GM10248 (cell line): ENCODE measurements around the gene TIMM17B.

Source experiments
- CTCF ChIA-PET: fragments of 300-600 bp; sonication (Branson Sonifier 250); formaldehyde crosslinking; extraction: SDS; loops from one replicate; lab custom pipeline; 2021; ENCODE audit warnings: antibody characterized with exemption; lab: Yijun Ruan, JAX
- POLR2A ChIA-PET: fragments of 350-650 bp; sonication (Branson Sonifier 250); formaldehyde crosslinking; extraction: SDS; loops from one replicate; lab custom pipeline; 2020; ENCODE audit warnings: antibody characterized with exemption; lab: Yijun Ruan, JAX
- DNase-seq: peaks from one replicate; pipeline ENCODE4 v3.0.0; 2012; ENCODE audit errors: extremely low spot score
- TF ChIP-seq, protein P1 (sequence below): IDR thresholded peaks from 2 replicates; pipeline ENCODE4 v1.5.1; 2012; ENCODE audit warnings: mild to moderate bottlenecking, low read depth; ENCODE audit errors: extremely low read depth, missing control alignments, control extremely low read depth

The TIMM17B gene

DNA sequence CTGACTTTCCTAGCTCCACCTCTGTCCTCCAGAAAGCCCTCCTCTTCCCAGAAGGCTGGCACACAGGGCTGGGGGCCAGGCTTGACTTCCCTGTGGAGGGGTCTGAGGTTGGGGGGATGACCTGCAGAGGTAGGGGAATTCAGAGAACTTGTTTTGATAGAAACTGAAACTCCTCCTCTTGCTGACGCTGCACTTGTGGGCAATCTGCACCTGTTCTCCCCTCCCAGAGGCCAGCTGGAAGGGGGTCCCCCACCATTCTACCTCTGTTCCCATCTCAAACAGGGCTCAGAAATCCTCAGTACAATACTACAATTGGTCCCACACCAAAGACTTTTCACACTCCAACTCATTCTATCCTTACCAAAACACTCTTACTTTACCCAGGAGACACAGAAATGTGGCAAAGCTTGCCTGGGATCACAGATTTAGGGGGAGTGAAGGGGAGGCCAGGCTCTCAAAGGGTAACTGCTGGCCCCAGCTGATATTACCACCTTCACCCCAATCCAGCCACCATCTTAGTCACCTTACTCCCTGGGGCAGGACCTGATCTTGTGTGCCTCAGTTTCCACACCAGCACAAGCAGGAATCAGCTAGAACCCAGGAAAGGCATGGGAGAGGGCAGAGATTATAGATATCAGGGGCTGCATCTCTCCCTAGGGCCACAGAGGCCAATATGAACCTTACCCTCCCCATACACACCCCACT is 41.3 kb upstream of the TIMM17B start:
- ChIA-PET CTCF (interaction anchor here (0.9 to 3.4 kb wide), 6 partner anchors 8 to 47 kb away, joined by 3 to 15 read pairs (median 4); partner anchors contain the start of gene OTUD5), POLR2A (interaction anchor here (0.6 to 4.0 kb wide), 9 partner anchors 8 to 64 kb away, joined by 3 to 33 read pairs (median 5); partner anchors contain the start of genes PIM2 and SLC35A2)
- TF ChIP-seq, protein P1, sequence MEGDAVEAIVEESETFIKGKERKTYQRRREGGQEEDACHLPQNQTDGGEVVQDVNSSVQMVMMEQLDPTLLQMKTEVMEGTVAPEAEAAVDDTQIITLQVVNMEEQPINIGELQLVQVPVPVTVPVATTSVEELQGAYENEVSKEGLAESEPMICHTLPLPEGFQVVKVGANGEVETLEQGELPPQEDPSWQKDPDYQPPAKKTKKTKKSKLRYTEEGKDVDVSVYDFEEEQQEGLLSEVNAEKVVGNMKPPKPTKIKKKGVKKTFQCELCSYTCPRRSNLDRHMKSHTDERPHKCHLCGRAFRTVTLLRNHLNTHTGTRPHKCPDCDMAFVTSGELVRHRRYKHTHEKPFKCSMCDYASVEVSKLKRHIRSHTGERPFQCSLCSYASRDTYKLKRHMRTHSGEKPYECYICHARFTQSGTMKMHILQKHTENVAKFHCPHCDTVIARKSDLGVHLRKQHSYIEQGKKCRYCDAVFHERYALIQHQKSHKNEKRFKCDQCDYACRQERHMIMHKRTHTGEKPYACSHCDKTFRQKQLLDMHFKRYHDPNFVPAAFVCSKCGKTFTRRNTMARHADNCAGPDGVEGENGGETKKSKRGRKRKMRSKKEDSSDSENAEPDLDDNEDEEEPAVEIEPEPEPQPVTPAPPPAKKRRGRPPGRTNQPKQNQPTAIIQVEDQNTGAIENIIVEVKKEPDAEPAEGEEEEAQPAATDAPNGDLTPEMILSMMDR = no peak

DNA sequence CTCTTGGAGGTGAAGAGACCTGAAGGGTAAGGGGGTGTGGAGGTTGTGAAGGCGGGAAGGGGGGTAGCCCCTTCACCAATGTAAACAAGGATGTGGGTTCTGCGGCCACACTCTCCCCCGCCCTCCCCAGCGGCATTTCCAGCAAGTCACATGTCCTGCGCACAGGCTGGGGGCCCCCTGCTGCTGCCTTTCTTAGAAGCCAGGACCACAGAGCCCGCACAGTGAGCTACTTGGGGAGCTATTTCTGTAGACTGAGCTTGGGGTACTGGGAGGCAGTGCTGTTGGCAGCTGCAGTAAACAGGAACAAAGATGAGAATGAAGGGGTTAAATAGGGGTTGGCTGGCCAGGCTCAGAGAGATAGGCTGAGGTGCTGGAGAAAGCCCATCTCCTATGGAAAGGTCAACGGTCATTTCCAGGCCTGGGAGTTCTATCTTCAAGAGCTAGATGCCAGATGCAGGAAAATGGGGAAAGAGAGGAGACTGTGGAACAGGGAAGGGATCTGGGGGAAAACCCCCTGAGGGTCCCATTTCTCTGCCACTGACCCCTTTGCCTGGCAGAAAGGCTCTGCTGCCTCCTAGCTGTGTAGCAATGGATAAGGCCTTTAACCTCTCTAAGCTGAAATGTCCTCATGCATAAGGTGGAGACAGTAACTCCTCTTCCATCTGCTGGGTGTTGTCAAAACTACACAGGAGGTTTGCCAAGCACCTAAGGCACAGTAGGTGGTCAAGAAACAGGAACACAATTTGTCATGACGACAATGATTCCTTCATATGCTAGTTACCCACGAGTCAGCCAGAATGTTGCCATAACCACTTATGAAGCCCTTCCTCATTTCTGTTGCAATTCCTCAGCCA is 39.7 kb upstream of the TIMM17B start:
- peak; percentile 70 for DNase-seq
- POLR2A ChIA-PET = interaction anchor here (0.6 to 4.0 kb wide), 5 partner anchors 10 to 25 kb away, joined by 3 to 33 read pairs (median 3); partner anchors contain the start of genes PIM2 and SLC35A2

More for the DNA sequence above, 41.3 kb upstream of the TIMM17B start:
- DNase-seq = peak; percentile 54

DNA sequence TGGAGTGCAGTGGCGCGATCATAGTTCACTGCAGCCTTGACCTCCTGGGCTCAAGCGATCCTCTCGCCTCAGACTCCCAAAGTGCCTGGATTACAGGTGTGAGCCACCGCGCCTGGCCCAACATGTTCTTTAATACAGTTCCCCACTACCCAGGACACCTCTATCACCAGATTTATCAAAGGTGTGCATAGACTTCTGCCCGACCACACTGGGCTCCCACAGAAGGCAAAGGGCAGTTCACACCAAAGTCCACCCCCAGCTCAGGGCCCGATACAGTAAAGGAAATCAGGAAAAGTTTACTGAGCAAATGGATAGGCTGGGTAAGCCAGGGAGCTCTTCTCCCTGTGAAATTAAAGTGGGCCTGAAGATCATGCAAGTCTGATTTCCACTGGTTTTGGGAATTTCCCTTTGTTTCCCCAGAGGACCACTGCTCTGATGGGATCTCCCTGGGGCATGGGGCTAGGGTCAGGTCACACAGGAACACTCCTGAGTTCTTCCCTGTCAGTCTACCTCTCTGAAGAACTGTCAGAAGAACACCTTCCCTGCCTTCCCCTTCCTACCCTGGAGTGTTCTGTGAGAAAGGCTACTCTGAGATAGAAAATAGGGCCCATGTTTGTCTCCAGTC is 39.0 kb upstream of the TIMM17B start:
- ChIA-PET POLR2A (interaction anchor here (1.0 to 4.0 kb wide), 3 partner anchors 13 to 24 kb away, joined by 3 to 33 read pairs (median 3); partner anchors contain the start of genes PIM2 and SLC35A2), CTCF (interaction anchor here (1.1 to 3.4 kb wide), 8 partner anchors 9 to 305 kb away, joined by 3 to 18 read pairs (median 4); no protein-coding TSS in a partner anchor)
- TF ChIP-seq, protein P1 = no peak
- DNase-seq = no peak

More for the DNA sequence above, 39.7 kb upstream of the TIMM17B start:
- TF ChIP-seq, protein P1 = peak; percentile 28
- CTCF ChIA-PET = interaction anchor here (1.1 to 3.4 kb wide), 8 partner anchors 9 to 306 kb away, joined by 3 to 18 read pairs (median 4); no protein-coding TSS in a partner anchor

DNA sequence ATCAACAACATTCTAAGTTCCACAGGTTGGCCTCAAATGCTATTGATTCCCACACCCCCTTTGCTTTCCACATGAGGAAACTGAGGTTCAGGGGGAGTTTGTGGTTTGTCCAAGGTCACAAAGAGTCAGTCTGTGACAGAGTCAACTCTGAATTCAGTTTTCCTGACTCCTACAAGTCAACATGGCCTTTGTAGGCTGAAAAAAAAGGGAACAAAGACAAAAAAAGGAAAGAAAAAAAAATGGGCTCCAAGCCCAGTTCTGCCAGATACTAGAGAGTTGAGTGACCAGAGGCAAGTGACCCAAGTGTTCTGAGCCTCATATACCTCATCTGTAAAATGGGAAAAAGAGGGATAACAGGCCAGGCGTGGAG is 37.7 kb upstream of the TIMM17B start:
- POLR2A ChIA-PET = no interaction called here
- TF ChIP-seq, protein P1 = no peak
- no peak for DNase-seq
- CTCF ChIA-PET = no interaction called here

DNA sequence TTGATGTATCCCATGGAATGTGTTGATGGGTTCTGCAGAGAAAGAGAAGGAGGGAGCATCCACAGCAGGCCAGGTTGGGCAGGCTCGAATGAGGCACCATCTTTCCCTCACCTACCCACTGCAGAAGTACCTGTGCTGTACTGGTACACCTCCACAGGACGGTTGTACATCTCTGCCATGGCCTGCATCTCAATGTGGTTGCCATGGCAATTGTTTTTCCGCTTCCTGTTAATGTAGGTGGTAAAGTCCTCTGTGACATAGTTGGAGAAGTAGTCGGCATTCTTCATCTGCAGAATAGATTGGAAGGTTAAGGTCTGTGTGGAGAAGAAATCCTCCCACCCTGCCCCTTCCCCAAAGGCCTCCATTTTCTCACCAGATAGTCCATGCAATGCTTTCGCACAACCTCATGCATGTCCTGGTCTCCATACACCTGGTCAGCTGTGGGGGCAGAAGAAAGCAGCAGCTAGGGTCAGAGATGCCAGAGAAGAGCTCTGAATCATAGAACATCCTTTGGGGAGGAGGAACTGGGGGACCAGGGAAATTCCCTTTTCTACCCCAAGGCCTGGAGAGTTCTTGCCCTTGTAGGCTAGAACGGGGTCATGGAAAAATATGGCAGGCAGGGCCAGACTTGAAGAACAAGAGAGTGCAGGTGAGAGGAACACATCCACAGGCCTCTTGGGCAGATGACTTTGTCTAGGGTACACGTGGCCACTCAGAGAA is 37.2 kb upstream of the TIMM17B start:
- ChIA-PET CTCF (no interaction called here), POLR2A (no interaction called here)
- TF ChIP-seq, protein P1 = no peak
- DNase-seq = no peak
